Measurements from ENCODE around the gene CXXC1. TPM values are rescaled to one million over a fixed set of nuclear protein-coding genes. Genes with fewer than 3 reads are reported as not detected.

Gene CXXC1
- total and polyA plus RNA-seq, 2 of the 8 experiments (the other 6 are each of a cell fraction or from before 2014, with no cell fraction given), result 73.3 to 136 TPM

DNA sequence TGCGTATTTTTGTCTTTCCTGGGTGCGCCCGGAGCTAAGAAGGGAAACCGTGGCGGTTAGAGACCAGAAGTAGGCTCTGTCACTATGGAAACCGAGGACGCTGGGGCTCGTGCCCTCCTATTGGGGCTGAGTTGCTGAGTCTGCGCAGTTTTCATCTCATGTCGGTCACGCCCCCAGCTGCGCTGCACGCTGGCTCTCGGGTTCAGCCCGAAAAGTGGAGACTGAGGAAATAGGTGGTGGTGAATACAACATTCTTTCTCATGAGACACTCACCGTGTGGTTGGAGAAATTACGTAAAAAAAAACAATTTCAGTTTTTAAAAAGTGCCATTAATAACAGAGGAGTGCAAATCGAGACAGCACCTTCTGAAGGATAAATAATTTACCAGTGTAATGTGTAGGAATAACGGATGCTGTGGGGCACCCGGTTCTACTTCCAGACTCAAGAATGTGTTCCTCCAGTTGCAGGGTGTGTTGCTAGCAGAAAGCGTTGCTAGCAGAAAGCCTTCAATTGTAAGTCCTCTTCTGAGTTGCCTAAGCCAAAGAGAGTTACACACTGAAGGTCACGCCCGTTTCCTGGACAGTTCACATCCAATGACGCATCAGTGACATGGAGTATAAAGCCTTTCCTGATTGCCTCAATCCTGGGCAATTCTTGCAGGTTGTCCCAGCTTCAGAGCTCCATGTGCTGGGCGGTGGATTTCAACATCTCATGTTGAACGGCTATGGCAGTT lies 20.4 kb upstream of the CXXC1 start:
- Histone ChIP-seq H3K27ac (ENCODE audit: low read depth, low read length) (no peak overlapping the region), H3K14ac (ENCODE audit: insufficient read length) (no peak overlapping the region), H2BK5ac (ENCODE audit: low read depth, low read length) (no peak overlapping the region), H4K5ac (ENCODE audit: insufficient read length, low read depth, low read length) (no peak overlapping the region), H2AK5ac (ENCODE audit: low read depth, low read length) (no peak overlapping the region), H4K20me1 (replicated peaks in 1 of 2; ENCODE audit: control insufficient read depth in 1 of 2, insufficient read depth in 2 of 2, low read length in 2 of 2) (no peaks in the 10 kb centered on the region), H2BK12ac (ENCODE audit: low read depth, low read length) (no peak overlapping the region), H3K27me3 (replicated peaks in 1 of 4; ENCODE audit: control insufficient read depth in 3 of 4, extremely low read depth in 1 of 4, insufficient read depth in 3 of 4, low read length in 3 of 4) (peaks cover 0 to 8% (median 6%) of the 10 kb centered on the region in 4 experiments; a peak in 5 of 7 replicates), H2BK20ac (ENCODE audit: low read length) (no peak overlapping the region), H3K23me2 (ENCODE audit: low read depth, low read length) (peaks cover 4% of the 10 kb centered on the region), H3K79me1 (ENCODE audit: low read depth, low read length) (no peaks in the 10 kb centered on the region), H3K4ac (replicated peaks; ENCODE audit: insufficient read length, low read depth, low read length) (no peak overlapping the region), H2BK120ac (replicated peaks; ENCODE audit: low read depth, low read length) (no peak overlapping the region), H2BK15ac (ENCODE audit: low read length) (no peak overlapping the region), H3K4me2 (ENCODE audit: insufficient read depth in 1 of 2, low read depth in 2 of 2, low read length in 2 of 2) (peak overlapping the region; percentile 65 to 88), H4K91ac (replicated peaks; ENCODE audit: insufficient read length, low read length) (no peak overlapping the region), H3K36me3 (ENCODE audit: control insufficient read depth in 2 of 4, insufficient read depth in 4 of 4, low read length in 3 of 4) (no peaks in the 10 kb centered on the region), H3K79me2 (ENCODE audit: control insufficient read depth in 1 of 2, insufficient read depth in 2 of 2, low read length in 2 of 2) (no peaks in the 10 kb centered on the region), H4K8ac (ENCODE audit: extremely low read depth, insufficient read depth, low read length) (no peak overlapping the region), H3K9ac (replicated peaks in 1 of 4; ENCODE audit: extremely low read depth in 1 of 4, low read depth in 3 of 4, low read length in 3 of 4) (no peak overlapping the region; a peak in 1 of 7 replicates), H2AFZ (ENCODE audit: low read length) (peak overlapping the region; percentile 81), H3K4me1 (replicated peaks in 1 of 4; ENCODE audit: control insufficient read depth in 3 of 4, insufficient read depth in 4 of 4, low read length in 3 of 4) (peaks cover 0 to 4% (median 0%) of the 10 kb centered on the region in 4 experiments; a peak in 2 of 7 replicates), H3K9me3 (ENCODE audit: insufficient read depth in 2 of 2, low read depth in 1 of 2, low read length in 1 of 2) (no peaks in the 10 kb centered on the region), H3K18ac (ENCODE audit: extremely low read depth, low read length) (no peak overlapping the region), H3K23ac (ENCODE audit: insufficient read length) (no peak overlapping the region), H3K56ac (replicated peaks; ENCODE audit: insufficient read length, low read depth, low read length) (no peak overlapping the region), H3K4me3 (ENCODE audit: extremely low read depth in 1 of 4, insufficient read depth in 2 of 4, low read depth in 3 of 4, low read length in 4 of 4) (peak overlapping the region; percentile 48 to 73 (median 66))
- ChIA-PET POLR2A (ENCODE audit: partially characterized antibody) (interaction anchor here (1.5 kb wide), 1 partner anchor 26 kb away, joined by 4 read pairs; the partner anchor contains the start of gene MBD1), CTCF (ENCODE audit: partially characterized antibody) (interaction anchor here (0.7 to 1.6 kb wide), 3 partner anchors 32 to 125 kb away, joined by 3 to 10 read pairs (median 3); no protein-coding TSS in a partner anchor)
- FAIRE-seq, result peak; percentile 90
- TF ChIP-seq, protein P1, sequence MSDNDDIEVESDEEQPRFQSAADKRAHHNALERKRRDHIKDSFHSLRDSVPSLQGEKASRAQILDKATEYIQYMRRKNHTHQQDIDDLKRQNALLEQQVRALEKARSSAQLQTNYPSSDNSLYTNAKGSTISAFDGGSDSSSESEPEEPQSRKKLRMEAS (IDR thresholded peaks at IDR 0.05), result peak; percentile 56
- TF ChIP-seq CBX5 (IDR thresholded peaks at IDR 0.05; ENCODE audit: low read depth, low read length) (no peak), NRF1 (IDR thresholded peaks at IDR 0.05; ENCODE audit: low read depth, low read length) (peak; percentile 62), JUND (IDR thresholded peaks at IDR 0.05; ENCODE audit: low read length) (no peak), RBBP5 (IDR thresholded peaks at IDR 0.05; ENCODE audit: borderline replicate concordance, low read depth, low read length) (no peak), BACH1 (IDR thresholded peaks at IDR 0.05; ENCODE audit: low read length) (no peak), SIN3A (conservative IDR thresholded peaks at IDR 0.05 in 1 of 2, IDR thresholded peaks at IDR 0.05 in 1 of 2; ENCODE audit: low read depth in 1 of 2, low read length in 2 of 2) (peak; percentile 83 to 91), EP300 (IDR thresholded peaks at IDR 0.05; ENCODE audit: borderline replicate concordance in 1 of 2, low read depth in 2 of 2, low read length in 2 of 2) (no peak), CHD1 (IDR thresholded peaks at IDR 0.05; ENCODE audit: low read depth, low read length) (no peak)
- TF ChIP-seq, protein P2, sequence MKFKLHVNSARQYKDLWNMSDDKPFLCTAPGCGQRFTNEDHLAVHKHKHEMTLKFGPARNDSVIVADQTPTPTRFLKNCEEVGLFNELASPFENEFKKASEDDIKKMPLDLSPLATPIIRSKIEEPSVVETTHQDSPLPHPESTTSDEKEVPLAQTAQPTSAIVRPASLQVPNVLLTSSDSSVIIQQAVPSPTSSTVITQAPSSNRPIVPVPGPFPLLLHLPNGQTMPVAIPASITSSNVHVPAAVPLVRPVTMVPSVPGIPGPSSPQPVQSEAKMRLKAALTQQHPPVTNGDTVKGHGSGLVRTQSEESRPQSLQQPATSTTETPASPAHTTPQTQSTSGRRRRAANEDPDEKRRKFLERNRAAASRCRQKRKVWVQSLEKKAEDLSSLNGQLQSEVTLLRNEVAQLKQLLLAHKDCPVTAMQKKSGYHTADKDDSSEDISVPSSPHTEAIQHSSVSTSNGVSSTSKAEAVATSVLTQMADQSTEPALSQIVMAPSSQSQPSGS (IDR thresholded peaks at IDR 0.05; ENCODE audit: low read length), result no peak
- DNase-seq (ENCODE audit: low read depth in 1 of 2, low spot score in 2 of 2), result peak; percentile 53 to 91
- 19% methylated on average over 26 of the region's 26 CpGs; no CpG with 5 or more reads in 1 of the 2 experiments for WGBS, 2 experiments (ENCODE audit: extremely low coverage in 1 of 2, insufficient coverage in 1 of 2, insufficient read length in 1 of 2, insufficient replicate concordance in 2 of 2, low coverage in 1 of 2, low lambda C conversion rate in 2 of 2, missing lambda C conversion rate in 1 of 2)

Data from H1 (cell line).